Renal cortex interstitium (tissue), 11 donors: ENCODE measurements around the gene MAPK9. TPM values are rescaled to one million over a fixed set of nuclear protein-coding genes. Genes with fewer than 3 reads are reported as not detected.

Experiments
- DNase-seq, 11 donors: peaks; one replicate each; pipeline ENCODE4 v3.0.0-alpha.2; 2013; ENCODE audit warnings: low read depth in 9 of 11, low spot score in 4 of 11; ENCODE audit errors: extremely low read depth in 1 of 11
- polyA plus RNA-seq, 3 donors: library from polyadenylated mRNA; unstranded; fragments of 120-200 nt; gene quantifications; one replicate each; pipeline ENCODE4 v1.2.1, GENCODE V29; 2013; ENCODE audit not compliant: insufficient read length in 3 of 3

Gene MAPK9
- polyA plus RNA-seq, 3 donors, result 37.1 to 37.5 (median 37.3) TPM

- DNase-seq, result no peak
Observed at GRCh38 chr5:180198208-180198607, 93.7 kb downstream of the MAPK9 start.

GRCh38 chr5:180197016-180197702 is 94.7 kb downstream of the MAPK9 start:
- DNase-seq, result no peak

DNA sequence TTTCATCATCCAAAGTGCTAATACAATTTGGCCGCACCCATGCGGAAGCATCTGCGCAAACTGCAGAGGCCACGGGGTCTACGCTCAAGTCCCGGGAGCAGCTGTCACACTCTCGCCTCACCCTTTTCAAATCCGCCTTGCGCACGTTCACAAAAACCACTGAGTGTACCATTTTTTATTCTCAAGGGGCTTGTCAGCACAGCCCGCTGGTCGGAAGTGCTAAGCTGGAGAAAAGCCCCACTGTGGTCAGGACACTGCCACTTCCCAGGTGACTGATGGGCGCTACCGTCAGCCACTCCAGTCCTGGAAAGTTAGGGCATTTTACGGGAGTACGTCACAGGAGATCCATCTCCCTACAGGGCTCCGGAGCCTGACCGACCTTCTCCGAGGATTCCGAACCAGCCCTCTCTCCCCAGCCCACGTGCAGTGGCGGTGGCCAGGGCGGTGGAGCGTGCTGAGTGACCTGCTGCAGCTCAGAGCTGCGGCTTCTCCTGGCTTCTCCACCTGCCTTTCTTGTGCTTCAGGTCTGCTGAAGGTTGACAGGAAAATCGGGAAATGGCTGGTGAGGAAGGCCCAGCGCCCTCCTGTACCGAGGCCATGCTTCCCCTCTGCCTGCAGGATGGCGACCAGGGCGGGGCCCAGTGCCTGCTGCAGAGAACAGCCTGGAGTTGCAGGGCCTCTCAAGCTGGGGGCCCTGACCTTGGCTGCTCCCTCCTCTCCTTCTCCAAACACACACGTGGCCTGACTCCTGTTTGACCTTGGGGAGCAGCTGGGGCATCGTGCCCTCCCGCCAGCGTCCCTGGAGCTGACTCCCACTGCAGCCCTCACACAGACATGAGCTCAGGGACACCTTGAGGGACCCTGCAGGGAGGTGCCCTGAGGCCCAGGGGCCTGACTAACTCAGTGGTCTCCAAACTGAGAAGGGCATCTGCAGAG is 97.2 kb downstream of the MAPK9 start:
- no peak for DNase-seq

- no peak for DNase-seq
Observed at GRCh38 chr5:180193749-180194375, 98.0 kb downstream of the MAPK9 start.

DNA sequence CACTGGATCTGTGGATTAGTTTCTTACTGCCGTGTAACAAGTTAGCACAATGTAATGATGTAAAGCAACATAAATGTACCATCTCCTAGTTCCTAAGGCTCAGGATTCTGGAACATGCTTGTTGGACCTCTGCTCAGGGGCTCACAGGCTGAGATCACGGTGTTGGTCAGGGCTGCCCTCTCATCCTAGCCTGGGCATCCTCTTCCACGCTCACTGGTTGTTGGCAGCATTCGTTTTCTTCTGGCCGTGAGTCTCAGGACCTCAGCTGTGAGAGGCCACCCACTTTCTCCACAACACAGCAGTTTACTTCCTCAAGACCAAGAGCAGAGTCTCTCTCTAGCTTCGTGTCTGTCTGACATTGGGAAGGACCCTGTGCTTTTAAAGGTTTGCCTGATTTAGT is 100.2 kb downstream of the MAPK9 start:
- no peak for DNase-seq

DNA sequence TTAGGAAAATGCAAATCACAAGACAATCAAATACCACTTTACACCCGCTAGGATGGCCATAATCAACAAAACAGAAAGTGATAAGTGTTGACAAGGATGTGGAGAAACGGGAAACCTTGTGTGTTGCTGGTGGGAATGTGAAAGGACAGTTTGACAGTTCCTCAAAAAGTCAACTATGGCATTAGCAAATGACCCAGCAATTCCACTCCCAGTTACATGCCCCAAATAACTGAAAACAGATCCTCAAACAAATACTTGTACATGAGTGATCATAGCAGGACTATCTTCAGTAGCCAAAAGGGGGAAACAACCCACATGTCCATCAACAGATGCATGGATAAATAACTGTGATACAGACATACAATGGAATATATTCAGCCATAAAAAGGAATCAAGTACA is 104.1 kb downstream of the MAPK9 start:
- no peak for DNase-seq

Other genes with a start within 250 kb of the MAPK9 start
- 10 to 100 TPM; 66.5 to 70.2 (median 68.9) TPM for gene RNF130, start 220.3 kb downstream of the MAPK9 start, polyA plus RNA-seq
- under 1 TPM; 0.36 to 0.76 (median 0.57) TPM for gene RASGEF1C, start 82.9 kb downstream of the MAPK9 start, polyA plus RNA-seq
- gene GFPT2, start 61.3 kb upstream of the MAPK9 start, polyA plus RNA-seq, result 1 to 10 TPM; 4.8 to 6.2 (median 5.3) TPM
- gene CNOT6, start 202.3 kb upstream of the MAPK9 start, polyA plus RNA-seq, result 10 to 100 TPM; 53.9 to 70.3 (median 61.6) TPM